Neutrophil (primary cell): ENCODE measurements around the gene TNRC18.
"Not testable (repeated sequence)": the region's sequence is repeated elsewhere in the genome, so short reads cannot be mapped to it uniquely, and the experiment has no call there.

Source experiments
- H3K27ac ChIP-seq: fragments of 200-600 bp; sonication (generic); 2 replicates; pipeline ENCODE4 v1.5.1; 2016; ENCODE audit warnings: mild to moderate bottlenecking, moderate library complexity
- H3K27me3 ChIP-seq: fragments of 200-600 bp; sonication (generic); 2 replicates; pipeline ENCODE4 v1.6.0; 2016; ENCODE audit warnings: mild to moderate bottlenecking
- H3K36me3 ChIP-seq: fragments of 200-600 bp; sonication (generic); 2 replicates; pipeline ENCODE4 v1.5.1; 2017
- H3K4me1 ChIP-seq, 2 experiments: fragments of 200-600 bp in 1 of 2; sonication (generic) in 1 of 2; 1 replicate in 1 of 2; 2 replicates in 1 of 2; pipeline versions ENCODE4 v1.5.1 to v1.6.1; 2013 to 2016; ENCODE audit warnings: low read depth in 1 of 2, low read length in 1 of 2, mild to moderate bottlenecking in 1 of 2, moderate library complexity in 1 of 2; ENCODE audit not compliant: control insufficient read depth in 1 of 2, insufficient read depth in 1 of 2
- H3K4me3 ChIP-seq, 2 experiments: fragments of 200-600 bp in 1 of 2; sonication (generic) in 1 of 2; 1 replicate in 1 of 2; 2 replicates in 1 of 2; pipeline ENCODE4 v1.5.1; 2013 to 2016; ENCODE audit warnings: low read depth in 1 of 2, low read length in 1 of 2, mild to moderate bottlenecking in 1 of 2, moderate library complexity in 1 of 2
- H3K9me3 ChIP-seq: fragments of 200-600 bp; sonication (generic); 2 replicates; pipeline ENCODE4 v1.5.1; 2016
- CTCF ChIP-seq: fragments of 200-600 bp; sonication (generic); IDR thresholded peaks from 2 replicates; pipeline ENCODE4 v1.5.1; 2016; ENCODE audit warnings: antibody characterized with exemption

The TNRC18 gene

DNA sequence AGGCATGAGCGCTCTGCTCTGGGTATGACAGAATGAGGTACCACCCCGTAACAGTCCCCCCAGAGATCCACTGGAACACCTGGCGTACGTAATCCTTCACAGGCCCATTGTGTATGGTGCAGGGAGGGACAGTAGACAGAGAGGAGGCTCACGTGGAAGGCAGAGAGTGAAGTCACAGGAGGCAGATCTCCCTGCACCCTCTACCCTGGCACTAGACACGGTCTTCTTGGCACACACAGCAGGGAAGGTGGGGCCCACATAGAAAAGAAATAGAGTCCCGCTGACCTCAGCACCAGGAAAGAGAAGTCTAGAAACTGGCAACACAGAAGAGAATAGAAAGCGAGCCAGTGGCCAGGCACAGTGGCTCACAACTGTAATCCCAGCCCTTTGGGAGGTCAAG lies 89.0 kb downstream of the TNRC18 start:
- H3K27me3 ChIP-seq, result no peaks in the 10 kb centered on the region
- peaks cover 62% of the 10 kb centered on the region for H3K36me3 ChIP-seq
- no peak for TF ChIP-seq CTCF
- no peaks in the 10 kb centered on the region for H3K9me3 ChIP-seq
- H3K27ac ChIP-seq, result no peak overlapping the region
- peaks cover 28 to 40% of the 10 kb centered on the region in 2 experiments for H3K4me1 ChIP-seq
- no peak overlapping the region for H3K4me3 ChIP-seq

DNA sequence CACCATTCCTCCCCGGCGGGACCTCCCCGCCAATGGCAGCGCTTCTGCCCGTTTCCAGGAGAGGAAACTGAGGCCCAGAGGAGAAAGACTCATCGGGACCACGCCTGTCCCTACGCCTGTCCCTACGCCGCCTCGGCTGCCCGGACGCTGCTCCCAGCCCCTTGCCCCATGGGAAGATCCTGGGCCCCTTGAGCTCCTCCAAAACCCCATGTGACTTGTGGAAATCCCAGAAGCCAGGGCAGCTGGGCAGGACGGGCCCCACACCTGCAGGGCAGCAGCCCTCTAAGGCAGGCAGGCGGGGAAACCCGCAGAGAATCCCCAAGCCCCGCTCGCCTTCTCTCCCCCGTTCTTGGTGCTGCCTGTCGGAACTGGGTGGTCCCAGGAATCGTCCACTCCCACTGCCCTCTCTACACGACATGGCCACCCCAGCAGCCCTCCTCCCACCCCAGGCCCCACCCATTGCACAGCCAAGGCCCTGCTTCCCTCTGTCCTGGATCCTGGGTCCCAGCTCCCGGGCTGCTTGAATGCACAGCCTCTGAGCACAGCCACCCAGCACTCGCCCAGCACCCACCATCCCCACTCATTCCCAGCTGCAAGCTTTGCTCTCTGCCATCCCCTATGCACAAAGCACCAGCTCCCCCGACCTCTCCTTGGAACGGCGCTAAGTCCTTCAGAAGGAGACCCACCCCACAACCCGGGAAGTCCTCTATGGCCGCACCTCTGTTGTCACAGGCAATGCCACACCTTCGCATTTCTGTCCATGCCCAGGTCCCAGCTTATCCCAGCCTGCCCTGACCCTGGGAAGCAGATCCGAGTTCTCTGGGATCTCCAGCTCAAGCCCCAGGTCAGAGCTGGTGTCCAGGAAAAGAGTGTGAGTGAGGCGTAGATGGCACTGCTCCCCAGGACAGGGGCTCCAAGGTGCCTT lies 90.3 kb downstream of the TNRC18 start:
- no peaks in the 10 kb centered on the region for H3K9me3 ChIP-seq
- H3K4me1 ChIP-seq, result peaks cover 30 to 40% of the 10 kb centered on the region in 2 experiments
- H3K27me3 ChIP-seq, result no peaks in the 10 kb centered on the region
- no peak overlapping the region for H3K4me3 ChIP-seq
- peaks cover 63% of the 10 kb centered on the region for H3K36me3 ChIP-seq
- TF ChIP-seq CTCF, result no peak
- H3K27ac ChIP-seq, result no peak overlapping the region

GRCh38 chr7:5332579-5332978 lies 91.1 kb downstream of the TNRC18 start:
- Histone ChIP-seq H3K36me3 (peaks cover 63% of the 10 kb centered on the region), H3K27ac (peak overlapping the region; percentile 66)

GRCh38 chr7:5330288-5330687 lies 93.3 kb downstream of the TNRC18 start:
- Histone ChIP-seq H3K4me1 (peaks cover 30 to 40% of the 10 kb centered on the region in 2 experiments), H3K27ac (no peak overlapping the region), H3K36me3 (peaks cover 77% of the 10 kb centered on the region), H3K27me3 (no peaks in the 10 kb centered on the region), H3K9me3 (no peaks in the 10 kb centered on the region), H3K4me3 (peak overlapping the region in 1 of 2 experiments; percentile 28)
- TF ChIP-seq CTCF, result no peak

More at GRCh38 chr7:5332579-5332978, 91.1 kb downstream of the TNRC18 start:
- Histone ChIP-seq H3K27me3 (no peaks in the 10 kb centered on the region), H3K4me3 (no peak overlapping the region), H3K4me1 (peaks cover 30 to 40% of the 10 kb centered on the region in 2 experiments), H3K9me3 (no peaks in the 10 kb centered on the region)
- TF ChIP-seq CTCF, result no peak

GRCh38 chr7:5324961-5325360 lies 98.7 kb downstream of the TNRC18 start:
- no peak for TF ChIP-seq CTCF

DNA sequence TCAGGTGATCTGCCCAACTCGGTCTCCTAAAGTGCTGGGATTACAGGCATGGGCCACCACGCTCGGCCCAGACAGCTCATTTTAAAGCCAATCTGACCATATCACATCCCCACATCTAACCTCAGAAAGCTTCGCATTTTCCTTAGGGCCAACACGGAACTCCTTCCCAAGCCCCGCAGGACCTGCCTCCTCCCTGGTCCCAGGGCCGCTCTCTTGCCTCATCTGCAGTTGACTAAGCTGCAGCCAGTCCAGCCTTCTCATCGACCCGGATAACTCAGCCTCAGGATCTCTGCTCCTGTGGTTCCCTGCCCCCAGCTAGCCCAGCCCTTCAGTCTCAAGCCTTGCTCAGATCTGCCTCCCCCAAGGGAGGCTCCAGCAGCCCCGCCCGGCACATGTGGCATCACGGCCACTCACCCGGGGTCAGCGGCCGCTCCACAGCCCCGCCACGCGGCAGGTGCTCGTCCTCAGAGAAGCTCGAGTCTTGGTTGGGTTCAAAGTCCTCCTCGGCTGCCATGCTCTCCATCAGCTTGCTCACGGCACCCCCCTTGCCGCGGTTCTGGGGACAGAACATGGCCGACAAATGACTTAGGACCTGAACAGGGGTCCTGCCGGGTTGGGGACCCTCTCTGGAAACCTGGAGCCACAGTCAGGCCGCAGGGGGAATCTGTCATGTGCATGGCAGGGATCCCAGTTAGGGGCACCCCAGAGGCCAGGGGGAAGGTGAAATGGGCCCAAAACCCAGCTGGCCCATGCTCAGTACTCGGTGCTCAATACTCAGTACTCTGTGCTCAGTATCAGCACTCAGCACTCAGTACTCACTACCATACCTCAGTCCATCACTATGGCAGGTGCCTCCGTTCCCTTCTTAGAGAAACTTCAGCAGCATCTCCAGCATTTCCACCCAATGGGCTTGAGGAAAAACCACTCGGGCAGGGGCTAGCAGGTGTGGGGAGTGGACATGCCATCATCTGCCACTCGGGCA lies 99.5 kb downstream of the TNRC18 start:
- not testable (repeated sequence) for H3K27me3 ChIP-seq, H3K9me3 ChIP-seq, H3K4me1 ChIP-seq, H3K4me3 ChIP-seq, H3K27ac ChIP-seq
- peaks cover 96% of the 10 kb centered on the region for H3K36me3 ChIP-seq

More at GRCh38 chr7:5324961-5325360, 98.7 kb downstream of the TNRC18 start:
- Histone ChIP-seq H3K27me3 (no peaks in the 10 kb centered on the region), H3K9me3 (no peaks in the 10 kb centered on the region), H3K36me3 (peaks cover 91% of the 10 kb centered on the region), H3K4me3 (no peak overlapping the region), H3K27ac (no peak overlapping the region), H3K4me1 (peaks cover 3 to 4% of the 10 kb centered on the region in 2 experiments)
